GM21723 (cell line): ENCODE results near the gene HSD17B8.

ENCODE experiments used
- ATAC-seq: cut with Tn5 transposase; IDR thresholded peaks from one replicate; pipeline ENCODE4 v1.9.1; 2021; ENCODE audit warnings: mild to moderate bottlenecking, moderate library complexity; ENCODE audit not compliant: unreplicated experiment

The HSD17B8 gene

DNA sequence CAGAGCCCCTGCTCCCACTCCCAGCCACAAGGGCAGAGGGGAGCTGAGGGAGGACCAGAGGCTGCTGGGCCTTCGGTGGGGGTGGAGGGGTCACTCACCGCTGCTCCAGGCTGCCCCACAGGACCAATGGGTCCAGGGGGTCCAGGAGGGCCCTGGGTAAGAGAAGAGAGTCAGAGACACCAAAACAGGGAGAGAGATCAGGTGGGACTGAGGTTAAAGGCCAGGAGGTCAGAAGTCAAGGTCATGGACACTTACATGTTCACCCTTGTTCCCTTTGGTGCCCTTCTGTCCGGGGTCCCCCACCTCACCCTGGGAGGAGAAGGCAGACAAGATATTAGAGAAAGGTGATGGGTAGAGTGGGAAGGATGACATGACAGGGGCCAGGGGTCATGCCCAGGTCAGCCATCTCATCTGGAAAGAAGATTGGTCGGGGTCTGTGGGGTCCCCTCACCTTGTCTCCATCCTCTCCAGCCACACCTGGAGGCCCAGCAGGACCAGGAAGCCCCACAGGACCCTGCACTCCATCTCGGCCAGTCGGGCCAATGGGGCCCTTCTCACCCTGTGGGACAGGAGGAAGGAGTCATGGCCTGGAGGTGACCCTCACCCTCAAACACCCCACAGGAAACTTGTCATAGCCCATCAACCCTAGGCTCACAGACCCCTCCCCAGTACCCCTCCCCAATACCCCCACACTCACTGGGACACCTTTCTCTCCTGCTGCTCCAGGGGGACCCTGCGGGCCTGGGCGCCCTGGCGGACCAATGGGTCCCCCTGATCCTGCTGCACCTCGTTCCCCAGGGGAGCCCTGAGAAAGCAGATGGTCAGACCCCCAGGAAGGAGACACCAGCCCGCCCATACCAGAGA lies 33.2 kb upstream of the HSD17B8 start:
- ATAC-seq, result no peak

DNA sequence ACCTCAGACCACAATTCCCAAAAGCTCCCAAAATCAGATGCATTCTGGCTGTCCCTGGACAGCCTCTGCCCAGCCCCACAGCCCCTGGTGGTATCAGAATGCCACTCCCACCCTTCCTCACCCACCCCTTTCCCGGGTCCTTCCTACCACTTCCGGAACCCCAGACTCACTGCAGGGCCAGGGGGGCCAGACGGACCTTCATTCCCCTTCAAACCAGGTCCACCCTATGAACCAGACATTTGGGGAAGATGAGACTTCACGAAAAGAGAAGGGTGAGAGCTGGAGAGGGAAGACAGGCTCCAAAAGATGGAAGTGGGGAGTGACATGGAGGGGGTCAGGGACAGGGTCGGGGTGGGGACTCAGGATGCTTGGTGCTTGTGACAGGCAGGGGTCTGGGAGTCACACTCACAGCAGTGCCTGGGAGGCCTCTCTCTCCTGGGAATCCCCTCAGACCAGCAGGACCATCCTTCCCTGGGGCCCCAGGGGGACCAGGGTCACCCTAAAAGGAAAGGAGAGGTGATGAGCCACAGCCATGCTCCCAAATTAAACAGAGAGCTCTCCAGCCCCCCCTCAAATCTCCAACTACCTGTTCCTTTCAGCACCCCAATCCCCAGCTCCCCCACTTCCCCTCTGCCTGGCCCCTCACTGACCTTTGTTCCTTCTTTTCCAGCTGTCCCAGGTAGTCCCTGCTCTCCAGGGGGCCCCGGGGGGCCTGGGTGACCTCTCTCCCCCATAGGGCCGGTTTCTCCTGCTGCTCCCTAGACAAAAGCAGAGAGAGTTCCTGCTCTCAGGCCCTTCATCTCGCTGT lies 32.4 kb upstream of the HSD17B8 start:
- no peak for ATAC-seq

DNA sequence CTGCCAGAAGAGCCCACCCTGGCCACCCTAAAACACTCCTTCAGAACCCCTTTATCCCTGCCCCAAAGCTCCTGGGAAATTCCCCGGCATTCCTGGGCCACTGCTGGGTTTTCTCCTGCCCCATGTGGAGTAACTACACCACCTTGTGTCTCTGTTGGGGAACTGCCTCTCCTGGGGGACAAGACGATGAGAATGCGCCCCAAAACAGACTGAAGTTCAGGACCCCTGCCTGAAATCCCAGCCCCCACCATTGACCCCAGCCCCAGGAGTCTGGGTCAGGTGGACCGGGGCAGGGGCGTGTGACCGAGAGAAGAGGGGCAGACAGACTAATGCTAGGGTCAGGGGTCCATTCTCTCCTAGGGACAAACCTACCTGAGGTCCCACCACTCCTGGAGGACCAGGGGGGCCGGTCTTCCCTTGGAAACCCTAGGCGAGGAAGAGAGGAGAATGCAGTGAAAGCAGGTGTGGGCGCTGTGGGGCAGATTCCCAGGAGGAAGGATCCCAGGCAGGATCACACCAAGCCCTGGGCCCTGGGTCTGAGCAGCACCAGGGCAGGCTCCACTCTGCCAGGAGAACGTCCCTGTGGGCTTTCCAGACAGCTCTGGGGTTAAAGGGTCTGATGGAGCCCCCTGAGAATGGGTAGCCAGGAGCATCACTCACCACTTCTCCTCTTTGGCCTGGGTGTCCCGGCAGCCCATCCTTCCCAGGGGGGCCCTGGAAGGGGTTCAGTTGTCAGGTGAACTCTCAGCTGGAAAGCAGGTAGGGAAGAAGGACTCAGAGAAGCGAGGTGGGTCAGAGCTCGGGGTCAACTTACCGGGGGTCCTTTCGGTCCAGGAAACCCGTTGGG lies 31.5 kb upstream of the HSD17B8 start:
- ATAC-seq, result no peak

DNA sequence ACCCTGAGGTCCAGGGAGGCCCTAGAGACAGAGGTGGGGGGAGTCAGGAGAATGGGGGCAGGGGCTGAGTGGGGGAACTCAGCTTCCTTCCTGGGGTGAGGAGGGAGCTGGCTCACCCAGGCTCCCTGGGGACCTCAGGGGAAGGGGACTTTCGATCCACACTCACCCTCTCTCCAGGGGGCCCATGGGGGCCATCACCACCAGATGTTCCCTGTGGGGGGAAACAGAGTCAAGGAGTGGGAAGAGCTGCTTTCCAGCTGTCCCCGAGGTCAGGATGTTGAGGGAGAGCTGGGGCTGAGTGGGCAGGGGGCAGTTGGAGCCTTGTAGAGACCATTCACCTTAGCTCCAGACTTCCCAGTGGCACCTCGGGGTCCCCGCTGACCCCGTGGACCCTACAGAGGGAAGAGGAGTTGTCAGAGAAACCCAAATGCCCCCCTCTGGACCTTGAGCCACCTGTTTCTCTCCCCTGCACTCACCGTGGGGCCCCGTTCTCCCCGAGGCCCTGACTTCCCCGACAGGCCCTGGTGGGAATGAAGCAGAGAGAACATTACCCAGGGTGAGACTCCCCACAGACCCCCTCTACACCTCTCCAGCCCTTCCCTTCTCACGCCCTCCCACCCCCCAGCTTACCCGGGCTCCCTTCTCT lies 30.8 kb upstream of the HSD17B8 start:
- no peak for ATAC-seq

DNA sequence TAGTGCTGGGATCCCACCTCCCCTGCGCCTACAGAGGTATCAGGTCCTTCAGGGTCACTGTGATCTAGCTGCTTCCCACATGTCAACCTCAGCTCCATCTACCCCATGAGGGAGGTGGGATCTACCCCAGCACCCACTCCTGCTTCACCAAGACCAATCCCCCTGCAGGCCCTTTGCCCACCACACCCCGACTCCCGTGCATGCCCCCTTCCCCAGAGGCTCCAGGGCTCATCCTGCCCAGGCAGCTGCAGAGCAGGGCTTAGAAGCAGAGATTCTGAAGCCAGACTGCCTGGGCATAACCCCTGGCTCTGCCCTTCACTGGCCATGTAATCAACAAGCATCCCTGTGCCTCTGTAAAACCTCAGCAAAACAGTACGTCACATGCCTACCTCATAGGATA lies 29.7 kb upstream of the HSD17B8 start:
- ATAC-seq, result no peak

DNA sequence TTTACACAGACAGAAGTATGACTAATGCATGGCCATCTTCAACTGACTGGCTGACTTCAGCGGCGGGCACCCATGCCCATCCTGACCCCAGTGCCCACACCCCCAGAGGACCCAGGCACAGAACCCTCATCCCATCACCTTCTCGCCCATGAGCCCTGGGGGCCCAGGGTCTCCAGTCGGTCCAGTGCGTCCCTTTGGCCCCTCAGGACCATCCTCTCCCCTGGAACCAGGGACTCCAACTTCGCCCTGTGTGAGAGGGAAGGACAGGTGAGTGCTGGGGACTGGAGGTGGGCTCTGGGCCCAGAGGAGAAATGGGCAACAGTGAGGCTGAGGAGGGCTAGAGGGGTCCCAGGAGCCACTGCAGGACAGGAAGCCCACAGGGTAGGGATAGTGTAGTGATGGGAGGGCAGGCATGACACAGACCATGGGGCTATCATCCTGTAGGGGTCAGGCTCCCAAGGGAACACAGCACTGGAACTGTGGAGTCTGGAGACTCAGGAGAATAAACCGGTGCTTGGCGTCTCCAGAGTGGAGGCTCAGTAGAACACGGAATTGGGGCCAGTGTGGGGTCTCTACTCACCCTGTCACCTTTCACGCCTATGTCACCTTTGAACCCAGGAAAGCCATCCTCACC lies 28.9 kb upstream of the HSD17B8 start:
- ATAC-seq, result no peak

DNA sequence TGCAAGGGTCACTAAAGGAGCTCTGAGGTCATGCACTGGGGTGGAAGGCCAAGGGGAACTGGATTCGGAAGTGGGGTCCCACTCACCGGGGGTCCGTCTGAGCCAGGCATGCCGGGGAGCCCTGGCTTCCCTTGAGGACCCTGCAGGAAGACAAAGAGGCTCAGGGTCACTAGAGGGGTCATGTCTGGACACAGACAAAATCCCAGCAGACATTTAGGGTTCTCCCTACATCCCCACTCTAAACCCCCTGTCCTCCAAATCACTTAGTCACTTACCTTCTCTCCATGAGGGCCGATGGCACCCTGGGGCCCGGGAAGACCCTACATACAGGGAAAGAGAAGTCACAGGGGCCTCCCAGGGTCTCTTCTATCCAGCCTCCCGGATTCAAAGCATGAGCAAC lies 27.5 kb upstream of the HSD17B8 start:
- ATAC-seq, result no peak

DNA sequence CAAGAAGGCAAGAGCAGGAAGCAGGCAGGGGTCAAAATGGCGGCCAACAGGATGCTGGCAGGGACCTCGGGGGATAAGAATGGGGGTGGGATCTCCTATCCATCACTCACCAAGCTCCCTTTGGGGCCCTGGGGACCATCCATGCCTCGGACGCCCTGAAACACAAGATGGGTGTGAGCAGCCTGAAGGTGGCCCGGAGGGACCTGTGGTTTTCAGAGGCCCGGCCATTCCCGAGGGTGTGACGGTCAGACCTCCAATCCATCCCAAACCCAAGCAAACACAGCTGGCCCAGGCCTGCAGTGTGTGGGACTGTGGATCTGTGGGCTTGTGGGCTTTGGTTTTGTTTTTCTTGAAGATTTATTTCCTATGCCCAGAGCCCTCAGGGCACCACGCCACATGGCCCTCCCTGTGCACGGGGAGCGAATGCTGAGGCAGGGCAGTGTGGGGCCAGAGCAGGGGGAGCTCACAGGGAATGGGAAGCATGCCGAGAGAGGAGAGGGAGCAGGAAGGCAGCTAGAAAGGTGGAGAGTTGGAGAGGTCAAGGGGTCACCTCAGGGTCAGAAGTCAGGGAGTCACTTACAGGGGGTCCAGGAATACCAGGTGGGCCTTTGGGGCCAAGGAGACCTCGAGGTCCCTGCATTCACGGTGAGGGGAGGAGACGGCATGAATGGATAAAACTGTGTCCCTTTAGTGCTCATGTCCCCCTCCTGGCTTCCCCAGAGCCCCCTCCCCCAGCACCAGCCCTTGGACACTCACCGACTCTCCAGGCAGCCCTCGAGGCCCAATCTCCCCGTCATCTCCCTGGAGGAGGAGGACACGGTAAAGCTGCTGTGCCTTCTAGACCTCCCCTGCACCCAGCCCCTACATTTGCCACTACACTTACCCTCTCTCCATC lies 26.7 kb upstream of the HSD17B8 start:
- no peak for ATAC-seq

DNA sequence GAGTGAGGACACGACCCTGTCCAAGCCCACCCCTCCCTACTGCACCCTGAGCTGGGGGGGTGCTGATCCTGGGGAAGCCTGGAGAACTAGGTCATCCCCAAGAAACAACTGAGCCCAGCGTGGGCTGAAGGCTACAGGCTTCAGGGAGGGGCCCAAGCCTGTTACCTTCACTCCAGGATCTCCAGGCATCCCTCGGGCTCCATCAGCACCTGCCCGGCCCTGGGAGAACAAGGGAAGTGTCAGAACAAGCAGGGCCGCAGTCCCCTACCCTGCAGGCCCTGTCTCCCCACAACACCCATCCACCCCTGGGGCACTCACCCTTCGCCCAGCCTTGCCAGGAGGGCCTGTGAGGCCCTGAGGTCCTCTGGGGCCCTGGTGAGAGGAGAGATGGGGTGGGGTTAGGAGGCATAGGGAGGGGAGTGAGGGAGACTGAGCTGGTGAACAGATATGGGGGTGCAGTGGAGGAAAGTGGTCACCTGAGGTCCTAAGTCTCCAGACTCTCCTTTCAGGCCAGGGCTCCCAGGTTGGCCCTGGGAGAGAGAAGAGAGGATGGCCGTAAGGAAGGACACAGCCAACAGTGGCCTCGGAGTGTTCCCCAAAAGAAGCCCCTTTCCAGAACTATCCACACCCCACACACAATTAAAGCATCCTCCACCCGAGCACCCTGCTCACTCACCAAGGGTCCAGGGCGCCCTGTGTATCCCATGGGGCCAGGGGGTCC lies 25.5 kb upstream of the HSD17B8 start:
- no peak for ATAC-seq

DNA sequence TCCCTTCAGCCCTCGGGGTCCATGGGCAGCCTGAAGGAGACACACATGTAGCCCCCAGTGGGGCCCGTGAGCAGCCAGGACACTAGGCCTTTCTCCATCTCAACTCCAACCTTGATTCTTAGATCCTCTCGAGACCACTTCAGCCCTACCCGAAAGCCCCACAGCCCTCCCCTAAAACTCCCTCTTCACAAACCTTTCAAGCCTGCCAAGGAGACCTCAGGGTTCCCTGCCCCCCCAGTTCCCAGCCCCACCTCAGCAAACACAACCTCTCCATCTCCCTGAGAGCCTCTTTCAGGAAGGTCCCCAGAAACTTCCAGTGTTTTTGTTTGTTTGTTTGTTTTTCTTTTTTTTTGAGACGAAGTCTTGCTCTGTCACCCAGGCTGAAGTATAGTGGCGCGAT lies 23.3 kb upstream of the HSD17B8 start:
- ATAC-seq, result no peak

DNA sequence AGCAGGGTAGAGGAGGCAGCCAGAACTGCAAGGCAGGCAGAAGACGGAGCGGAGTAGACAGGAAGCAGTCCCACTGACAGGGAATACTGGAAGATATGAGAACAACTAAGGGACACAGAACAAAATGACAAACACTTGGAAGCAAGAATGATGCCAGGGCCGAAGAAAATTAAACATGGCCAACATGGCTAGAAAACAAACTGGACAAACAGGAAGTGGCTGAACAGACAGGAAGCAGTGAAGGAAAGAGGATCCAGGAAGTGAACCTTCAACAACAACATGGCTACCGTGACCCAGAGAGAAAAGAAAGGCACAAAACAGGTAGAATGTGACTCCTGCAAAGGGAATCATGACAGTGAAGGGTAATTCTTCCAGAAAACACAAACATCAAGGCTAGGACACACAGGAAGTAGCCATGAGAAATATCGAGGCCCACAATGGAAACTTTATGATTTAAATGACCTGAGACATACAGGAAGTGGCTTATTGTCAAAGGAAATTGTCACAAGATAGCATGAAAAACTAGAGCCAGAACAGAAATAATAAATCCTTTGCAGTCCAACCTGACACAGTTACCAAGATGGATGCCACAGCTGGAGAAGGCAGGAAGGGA lies 21.3 kb upstream of the HSD17B8 start:
- ATAC-seq, result no peak

DNA sequence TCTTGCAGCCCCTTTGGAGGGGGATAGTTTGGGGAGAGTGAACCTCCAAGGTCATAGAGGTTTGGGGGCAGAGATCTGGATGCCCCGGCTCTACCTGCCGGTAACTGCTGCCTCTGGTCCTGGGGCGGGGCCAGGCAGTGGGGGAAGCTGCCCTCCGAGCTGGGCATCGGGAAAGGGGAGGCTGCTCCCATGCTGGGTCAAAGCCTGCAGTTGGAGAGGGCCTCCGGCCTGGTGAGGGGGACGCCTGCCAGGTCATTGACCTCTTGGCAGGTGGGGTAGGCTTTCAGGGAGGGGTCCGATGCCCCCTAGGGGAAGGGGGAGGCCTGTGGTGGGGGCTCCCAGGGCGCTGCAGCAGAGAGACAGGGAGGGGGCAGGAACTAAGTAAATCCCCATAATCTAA lies 19.3 kb upstream of the HSD17B8 start:
- no peak for ATAC-seq

DNA sequence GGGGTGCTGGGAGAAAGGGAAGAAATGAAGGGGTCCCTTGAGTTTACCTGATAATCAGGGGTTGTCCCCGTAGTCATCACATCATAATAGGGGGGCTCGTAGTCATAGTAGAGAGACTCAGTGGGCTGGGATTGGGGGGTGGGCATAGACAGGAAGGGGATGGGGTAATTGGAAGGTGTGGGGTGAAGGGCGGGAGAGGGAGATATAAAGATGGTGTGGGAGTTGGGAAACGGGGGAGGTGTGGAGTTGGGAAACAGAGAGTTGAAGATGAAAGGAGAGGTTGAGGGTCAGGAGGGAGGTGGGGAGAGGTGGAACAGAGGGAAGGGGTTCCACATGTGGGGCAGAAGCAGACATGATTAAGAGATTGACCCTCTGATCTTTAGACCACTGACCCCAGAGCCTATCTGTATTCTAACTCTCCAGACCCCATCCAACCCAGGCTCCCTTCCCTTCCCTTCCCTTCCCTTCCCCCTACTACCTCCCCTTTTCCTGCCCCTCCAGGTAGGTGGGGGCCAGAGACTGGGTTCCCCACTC lies 18.7 kb upstream of the HSD17B8 start:
- ATAC-seq, result no peak

DNA sequence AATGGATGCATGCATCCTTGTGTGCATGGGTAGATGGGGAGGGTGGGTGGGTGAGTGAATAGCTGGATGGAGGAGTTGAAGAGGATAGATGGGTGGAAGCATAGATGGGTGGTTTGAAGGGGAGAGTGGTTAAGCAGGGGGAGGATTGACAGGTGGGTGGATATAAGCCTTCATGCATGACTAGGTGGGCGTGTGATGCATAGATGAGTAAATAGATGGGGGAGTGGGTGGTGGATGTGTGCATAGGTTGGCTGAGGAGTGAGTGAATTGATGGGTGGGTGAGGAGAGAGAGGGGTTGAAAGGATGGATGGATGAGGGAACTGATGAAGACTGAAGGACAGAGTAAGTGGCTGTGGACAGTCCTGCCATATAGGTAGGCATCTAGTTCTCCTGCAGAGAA lies 16.6 kb upstream of the HSD17B8 start:
- no peak for ATAC-seq

DNA sequence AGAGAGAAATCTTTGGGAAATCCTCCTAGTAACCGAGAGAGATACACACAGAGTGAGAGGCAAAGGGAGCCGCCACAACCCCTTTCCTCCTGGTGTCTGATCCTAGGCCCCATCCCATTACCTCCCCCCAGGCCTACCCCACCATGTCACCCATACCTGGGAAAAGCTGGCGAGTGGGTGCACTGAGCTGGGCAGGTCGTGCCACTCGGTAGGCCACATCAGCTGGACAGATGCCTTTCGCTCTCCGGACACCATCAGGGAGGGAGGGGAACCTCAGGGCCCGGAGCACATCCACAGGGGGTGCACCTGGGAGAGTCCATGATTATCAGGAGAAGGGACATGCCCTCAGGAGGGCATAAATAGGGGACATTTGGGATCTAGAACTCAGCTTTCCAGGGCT lies 15.3 kb upstream of the HSD17B8 start:
- no peak for ATAC-seq

DNA sequence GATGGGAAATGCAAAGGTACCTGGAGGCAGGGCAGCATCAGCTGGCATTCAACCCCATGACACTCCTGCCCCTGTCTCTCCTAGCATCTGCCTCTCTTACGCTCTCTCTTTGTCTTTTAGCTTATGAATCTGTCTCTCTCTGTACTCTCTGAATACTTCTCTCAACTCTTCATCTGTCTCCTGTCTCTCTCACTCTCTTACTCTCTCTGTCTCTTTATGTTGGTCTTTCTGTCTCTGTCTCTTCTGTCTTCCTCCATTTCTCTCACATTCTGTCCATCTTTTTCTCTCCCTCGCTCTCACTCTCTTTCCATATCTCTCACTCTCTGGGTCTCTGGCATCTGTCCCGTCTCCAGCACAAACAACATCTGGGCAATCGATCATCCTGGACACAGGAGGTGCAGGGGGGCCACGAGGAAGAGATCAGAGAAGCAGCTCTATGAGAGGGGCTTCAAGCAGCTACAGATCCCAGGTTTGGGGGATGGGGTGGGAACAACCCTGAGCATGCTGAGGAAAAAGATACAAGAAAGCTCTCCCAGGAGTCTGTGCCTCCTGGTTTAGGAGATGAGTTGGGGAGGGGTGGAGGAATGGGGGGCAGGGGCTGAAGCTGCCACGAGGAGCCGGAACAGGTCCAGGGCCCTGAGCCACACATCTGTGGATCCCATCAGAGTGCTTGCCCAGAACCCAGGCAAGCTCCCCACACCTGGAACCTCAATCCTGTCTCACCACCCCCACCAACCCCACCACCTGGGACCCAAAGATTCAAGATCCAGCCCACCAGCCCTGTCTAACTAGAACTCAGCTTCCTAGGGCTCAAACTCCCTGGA lies 14.6 kb upstream of the HSD17B8 start:
- no peak for ATAC-seq

DNA sequence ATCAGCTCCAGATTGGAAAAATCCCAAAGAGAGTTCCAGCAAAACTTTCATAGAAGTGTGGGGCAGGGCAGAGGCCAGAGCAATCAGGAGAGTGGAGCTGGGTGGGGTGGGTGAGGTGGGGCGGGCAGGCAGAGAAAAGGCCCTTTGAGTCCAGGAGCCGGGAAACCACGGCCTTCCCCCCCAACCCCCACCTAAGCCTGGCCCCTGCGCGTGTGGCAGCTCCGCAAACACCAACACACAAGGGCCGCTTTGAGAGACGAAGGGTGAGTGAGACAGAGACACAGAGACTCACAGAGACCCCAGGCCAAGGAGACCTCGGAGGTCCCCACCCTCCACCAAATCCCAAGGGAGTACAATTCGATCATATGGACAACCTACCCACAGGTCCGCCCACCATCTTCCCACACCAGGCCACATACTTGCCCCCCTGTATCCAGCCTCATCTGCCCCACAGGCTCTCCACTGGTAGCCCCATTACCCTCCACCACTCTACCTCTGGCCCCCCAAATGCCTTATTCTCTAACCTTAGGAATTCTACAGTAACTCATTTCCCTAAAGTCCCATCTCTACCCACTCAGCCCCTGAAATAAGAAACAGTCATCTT lies 13.8 kb upstream of the HSD17B8 start:
- ATAC-seq, result no peak
